ENCODE measurements around the gene SCAP. TPM values are rescaled to one million over a fixed set of nuclear protein-coding genes. Genes with fewer than 3 reads are reported as not detected.

The SCAP gene
- total and polyA plus RNA-seq, 4 donors: 44.1 to 91.8 (median 47.4) TPM

DNA sequence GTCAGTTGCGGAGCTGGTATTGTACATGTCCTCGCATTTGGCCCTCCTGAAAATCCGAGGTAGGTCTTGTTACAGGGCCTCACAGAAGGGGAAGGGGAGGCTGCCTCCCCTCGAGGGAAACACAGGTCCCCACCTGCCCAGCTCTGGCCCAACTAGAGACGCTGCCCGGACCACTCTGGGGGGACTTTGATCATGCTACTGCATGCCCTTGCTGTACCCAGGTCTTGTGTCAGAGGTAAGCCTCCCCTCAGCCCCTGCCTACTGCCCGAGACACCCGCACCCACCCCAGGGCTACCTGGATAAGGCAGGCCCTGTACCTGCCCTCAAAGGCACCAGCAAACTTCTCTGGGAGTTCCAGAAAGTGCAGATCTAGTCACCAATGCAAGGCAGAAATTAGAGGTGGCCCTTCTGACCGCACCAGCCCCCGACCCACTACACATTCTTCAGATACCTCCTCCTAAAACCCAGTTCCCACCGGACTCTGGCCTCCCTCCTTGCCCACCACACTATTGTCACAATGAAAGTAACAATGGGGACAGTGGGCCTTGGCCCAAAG lies 981 bp upstream of the SCAP start:
- TF ChIP-seq, protein P1, sequence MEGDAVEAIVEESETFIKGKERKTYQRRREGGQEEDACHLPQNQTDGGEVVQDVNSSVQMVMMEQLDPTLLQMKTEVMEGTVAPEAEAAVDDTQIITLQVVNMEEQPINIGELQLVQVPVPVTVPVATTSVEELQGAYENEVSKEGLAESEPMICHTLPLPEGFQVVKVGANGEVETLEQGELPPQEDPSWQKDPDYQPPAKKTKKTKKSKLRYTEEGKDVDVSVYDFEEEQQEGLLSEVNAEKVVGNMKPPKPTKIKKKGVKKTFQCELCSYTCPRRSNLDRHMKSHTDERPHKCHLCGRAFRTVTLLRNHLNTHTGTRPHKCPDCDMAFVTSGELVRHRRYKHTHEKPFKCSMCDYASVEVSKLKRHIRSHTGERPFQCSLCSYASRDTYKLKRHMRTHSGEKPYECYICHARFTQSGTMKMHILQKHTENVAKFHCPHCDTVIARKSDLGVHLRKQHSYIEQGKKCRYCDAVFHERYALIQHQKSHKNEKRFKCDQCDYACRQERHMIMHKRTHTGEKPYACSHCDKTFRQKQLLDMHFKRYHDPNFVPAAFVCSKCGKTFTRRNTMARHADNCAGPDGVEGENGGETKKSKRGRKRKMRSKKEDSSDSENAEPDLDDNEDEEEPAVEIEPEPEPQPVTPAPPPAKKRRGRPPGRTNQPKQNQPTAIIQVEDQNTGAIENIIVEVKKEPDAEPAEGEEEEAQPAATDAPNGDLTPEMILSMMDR (IDR thresholded peaks at IDR 0.05; ENCODE audit: control extremely low read depth, extremely low read depth): no peak
- H3K9ac ChIP-seq (ENCODE audit: insufficient read depth in 1 of 2, low read length in 2 of 2): no peak overlapping the region

DNA sequence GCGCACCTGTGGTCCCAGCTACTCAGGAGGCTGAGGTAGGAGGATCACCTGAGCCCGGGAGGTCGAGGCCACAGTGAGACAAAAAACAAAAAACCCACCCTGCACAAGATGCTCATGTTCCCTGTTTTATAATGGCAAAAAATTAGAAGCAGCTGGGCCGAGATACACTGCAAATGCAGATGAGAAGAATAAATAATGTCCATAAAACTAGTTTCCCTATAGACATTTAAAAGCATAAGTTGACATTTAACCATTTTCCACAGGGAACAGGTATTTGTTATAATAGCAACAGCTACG lies 537 bp upstream of the SCAP start:
- WGBS, 2 donors: 57 to 67% methylated on average over 5 of the region's 5 CpGs
- Histone ChIP-seq H3K4me3 (peak overlapping the region; percentile 49), H3K9ac (ENCODE audit: insufficient read depth in 1 of 2, low read length in 2 of 2) (peak overlapping the region in 1 of 2 donors; percentile 74), H3K27ac (ENCODE audit: low read depth in 1 of 2, low read length in 1 of 2) (peak overlapping the region; percentile 65 to 92), H3K4me1 (ENCODE audit: control insufficient read depth in 5 of 5, insufficient read depth in 5 of 5, low read length in 5 of 5) (peaks cover 0 to 15% (median 10%) of the 10 kb centered on the region in 5 donors), H3K27me3 (ENCODE audit: control insufficient read depth in 3 of 3, insufficient read depth in 3 of 3, low read length in 2 of 3) (no peaks in the 10 kb centered on the region), H3K9me3 (ENCODE audit: control insufficient read depth in 4 of 4, insufficient read depth in 3 of 4, low read length in 3 of 4) (no peaks in the 10 kb centered on the region), H3K36me3 (ENCODE audit: control insufficient read depth in 4 of 4, insufficient read depth in 4 of 4, low read length in 4 of 4) (no peaks in the 10 kb centered on the region)
- ATAC-seq (ENCODE audit: insufficient read depth, low FRiP score): no peak
- DNase-seq: no peak
- TF ChIP-seq, protein P1 (IDR thresholded peaks at IDR 0.05; ENCODE audit: control extremely low read depth, extremely low read depth): no peak

More for the DNA sequence above, 981 bp upstream of the SCAP start:
- no peaks in the 10 kb centered on the region for H3K9me3 ChIP-seq (ENCODE audit: control insufficient read depth in 4 of 4, insufficient read depth in 3 of 4, low read length in 3 of 4)
- 86 to 90% methylated on average over 11 of the region's 11 CpGs for WGBS, 2 donors
- H3K4me3 ChIP-seq: no peak overlapping the region
- DNase-seq (no peak), ATAC-seq (ENCODE audit: insufficient read depth, low FRiP score) (no peak)
- H3K36me3 ChIP-seq (ENCODE audit: control insufficient read depth in 4 of 4, insufficient read depth in 4 of 4, low read length in 4 of 4): no peaks in the 10 kb centered on the region
- H3K27me3 ChIP-seq (ENCODE audit: control insufficient read depth in 3 of 3, insufficient read depth in 3 of 3, low read length in 2 of 3): no peaks in the 10 kb centered on the region
- H3K27ac ChIP-seq (ENCODE audit: low read depth in 1 of 2, low read length in 1 of 2): no peak overlapping the region
- peaks cover 0 to 15% (median 10%) of the 10 kb centered on the region in 5 donors for H3K4me1 ChIP-seq (ENCODE audit: control insufficient read depth in 5 of 5, insufficient read depth in 5 of 5, low read length in 5 of 5)

DNA sequence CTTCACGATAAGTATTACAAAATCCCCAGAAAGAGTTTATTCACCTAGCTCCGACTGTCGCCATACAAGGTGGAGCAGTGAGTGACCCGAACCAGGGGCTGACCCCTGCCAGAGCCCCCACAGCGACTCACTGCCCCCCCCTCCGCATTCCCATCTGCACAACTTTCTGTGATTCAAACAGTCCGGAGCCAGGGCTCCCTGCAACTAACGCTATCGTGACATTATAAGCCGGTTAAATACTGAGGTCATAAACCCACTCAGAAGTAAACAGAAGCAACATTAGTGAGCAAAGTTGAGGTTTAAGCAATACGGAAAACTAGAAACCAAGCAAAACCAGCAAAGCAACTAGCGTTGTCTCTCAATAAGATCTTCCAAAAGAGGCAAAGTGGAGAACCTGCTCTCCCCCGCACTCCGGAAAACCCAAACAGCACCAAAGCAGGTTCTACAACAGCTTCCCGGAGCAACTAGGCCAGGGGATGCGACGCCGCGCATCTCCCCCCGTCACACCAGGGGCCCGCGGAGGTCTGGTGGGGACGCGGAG lies 642 bp downstream of the SCAP start:
- no peaks in the 10 kb centered on the region for H3K27me3 ChIP-seq (ENCODE audit: control insufficient read depth in 3 of 3, insufficient read depth in 3 of 3, low read length in 2 of 3)
- H3K27ac ChIP-seq (ENCODE audit: low read depth in 1 of 2, low read length in 1 of 2): peak overlapping the region; percentile 73 to 80
- DNase-seq (peak in 1 of 3 donors; percentile 14), ATAC-seq (ENCODE audit: insufficient read depth, low FRiP score) (no peak)
- peak overlapping the region; percentile 7 to 71 for H3K9ac ChIP-seq (ENCODE audit: insufficient read depth in 1 of 2, low read length in 2 of 2)
- H3K36me3 ChIP-seq (ENCODE audit: control insufficient read depth in 4 of 4, insufficient read depth in 4 of 4, low read length in 4 of 4): no peaks in the 10 kb centered on the region
- peaks cover 0 to 15% (median 10%) of the 10 kb centered on the region in 5 donors for H3K4me1 ChIP-seq (ENCODE audit: control insufficient read depth in 5 of 5, insufficient read depth in 5 of 5, low read length in 5 of 5)
- peak overlapping the region; percentile 94 for H3K4me3 ChIP-seq
- no peaks in the 10 kb centered on the region for H3K9me3 ChIP-seq (ENCODE audit: control insufficient read depth in 4 of 4, insufficient read depth in 3 of 4, low read length in 3 of 4)
- 0% methylated on average over 24 of the region's 24 CpGs for WGBS, 2 donors
- TF ChIP-seq, protein P1 (IDR thresholded peaks at IDR 0.05; ENCODE audit: control extremely low read depth, extremely low read depth): no peak

DNA sequence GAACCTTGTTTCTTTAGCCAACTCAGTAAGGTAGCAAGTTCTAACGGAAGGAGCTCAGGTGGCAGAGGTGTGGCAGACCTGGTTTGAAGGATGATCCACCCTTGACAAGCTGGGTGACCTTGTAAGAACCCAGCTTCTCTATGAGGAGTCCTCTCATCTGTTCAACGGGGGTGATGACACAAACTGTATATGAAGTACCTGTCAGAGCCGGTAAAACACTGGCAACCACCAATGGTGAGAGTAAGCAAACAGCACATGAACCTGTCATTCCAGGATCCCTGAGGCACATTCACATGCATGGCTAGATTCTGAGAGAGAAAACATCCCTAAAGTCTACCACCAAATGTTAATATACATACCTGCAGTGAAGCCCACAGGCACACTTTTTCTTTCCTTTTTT lies 2.4 kb downstream of the SCAP start:
- no peaks in the 10 kb centered on the region for H3K36me3 ChIP-seq (ENCODE audit: control insufficient read depth in 4 of 4, insufficient read depth in 4 of 4, low read length in 4 of 4)
- H3K9ac ChIP-seq (ENCODE audit: insufficient read depth in 1 of 2, low read length in 2 of 2): no peak overlapping the region
- H3K4me1 ChIP-seq (ENCODE audit: control insufficient read depth in 5 of 5, insufficient read depth in 5 of 5, low read length in 5 of 5): peaks cover 0 to 15% (median 10%) of the 10 kb centered on the region in 5 donors
- WGBS, 2 donors: 62 to 77% methylated on average over 3 of the region's 3 CpGs
- ATAC-seq (ENCODE audit: insufficient read depth, low FRiP score) (no peak), DNase-seq (no peak)
- H3K27ac ChIP-seq (ENCODE audit: low read depth in 1 of 2, low read length in 1 of 2): no peak overlapping the region
- TF ChIP-seq, protein P1 (IDR thresholded peaks at IDR 0.05; ENCODE audit: control extremely low read depth, extremely low read depth): no peak
- H3K4me3 ChIP-seq: no peak overlapping the region
- H3K27me3 ChIP-seq (ENCODE audit: control insufficient read depth in 3 of 3, insufficient read depth in 3 of 3, low read length in 2 of 3): no peaks in the 10 kb centered on the region
- H3K9me3 ChIP-seq (ENCODE audit: control insufficient read depth in 4 of 4, insufficient read depth in 3 of 4, low read length in 3 of 4): no peaks in the 10 kb centered on the region

All from lung (tissue), 12 donors.